ENCODE results near the gene TXLNB.
A peak's percentile ranks its signal among the peaks of the same experiment; 100 is the strongest.
"Not testable (repeated sequence)": the region's sequence is repeated elsewhere in the genome, so short reads cannot be mapped to it uniquely, and the experiment has no call there.

Gene TXLNB

DNA sequence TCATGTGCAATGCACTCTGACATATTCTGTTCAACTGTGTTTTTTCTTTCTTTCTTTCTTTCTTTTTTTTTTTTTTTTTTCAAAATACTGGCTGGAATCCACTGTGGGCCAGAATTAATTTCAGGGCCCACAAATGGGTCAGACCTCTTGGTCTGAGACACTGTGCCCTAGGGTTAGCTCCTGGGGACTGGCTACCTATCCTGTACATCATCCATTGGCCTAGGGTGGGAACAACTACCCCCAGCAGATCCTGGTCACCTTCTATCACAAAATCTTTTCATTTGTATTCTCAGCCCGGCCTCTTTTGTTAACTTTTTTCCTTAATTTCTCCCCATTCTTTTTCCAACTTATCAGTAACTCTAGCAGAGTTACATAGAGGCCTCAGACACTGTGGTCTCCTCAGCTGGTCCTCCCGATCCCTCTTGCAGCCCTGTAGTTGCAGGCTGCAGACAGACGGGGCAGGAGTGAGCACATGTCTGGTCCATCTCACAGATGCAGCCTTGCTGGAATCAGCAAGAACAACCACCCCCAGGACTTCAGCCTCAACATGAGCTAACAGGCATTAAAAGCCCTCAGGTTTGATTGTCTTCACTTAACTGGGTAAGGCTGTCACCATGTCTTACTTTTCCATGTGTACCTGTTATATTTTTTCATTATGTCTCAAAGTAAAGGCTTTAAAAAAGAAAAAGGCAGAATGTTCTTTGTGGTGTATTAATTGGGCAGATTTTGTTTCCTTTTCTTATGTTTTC is 41.3 kb downstream of the TXLNB start:
- peak overlapping the region; percentile 96 for H3K27ac Mint-ChIP-seq
- no peaks in the 10 kb centered on the region for H3K27me3 Mint-ChIP-seq
- H3K36me3 Mint-ChIP-seq, result peaks cover 7% of the 10 kb centered on the region
- CTCF ChIA-PET, result interaction anchor here (0.6 to 2.3 kb wide), 20 partner anchors 9 to 435 kb away, joined by 3 to 23 read pairs (median 3); partner anchors contain the start of gene TXLNB
- peaks cover 51% of the 10 kb centered on the region for H3K4me1 Mint-ChIP-seq
- DNase-seq, result peak; percentile 72
- H3K4me3 Mint-ChIP-seq, result peak overlapping the region; percentile 52
- H3K9me3 Mint-ChIP-seq, result peaks cover 3% of the 10 kb centered on the region

DNA sequence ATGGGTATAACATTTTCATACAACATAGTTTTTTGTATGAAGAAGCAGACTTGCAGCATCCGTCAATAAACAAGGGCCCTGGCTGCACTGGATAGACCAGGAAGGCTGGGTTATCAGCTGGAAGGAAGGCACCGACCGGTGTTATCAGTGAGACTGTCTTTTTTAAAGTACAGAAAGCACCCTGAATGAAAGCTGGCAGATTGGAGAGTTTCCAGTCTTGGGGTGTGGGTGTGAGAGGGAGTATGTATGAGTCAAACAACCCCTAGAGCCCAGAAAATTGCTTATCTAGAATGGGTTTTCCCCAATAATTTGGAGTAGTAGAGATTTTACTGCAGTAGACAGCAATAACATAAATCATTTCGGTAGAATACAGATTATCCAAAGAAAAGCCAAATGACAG is 42.4 kb downstream of the TXLNB start:
- Mint-ChIP-seq H3K4me1 (peaks cover 58% of the 10 kb centered on the region), H3K36me3 (peaks cover 7% of the 10 kb centered on the region), H3K9me3 (peaks cover 3% of the 10 kb centered on the region), H3K4me3 (no peak overlapping the region), H3K27ac (peak overlapping the region; percentile 96), H3K27me3 (no peaks in the 10 kb centered on the region)
- DNase-seq, result no peak
- CTCF ChIA-PET, result interaction anchor here (0.6 to 2.3 kb wide), 8 partner anchors 10 to 121 kb away, joined by 3 to 23 read pairs (median 8); partner anchors contain the start of gene TXLNB

DNA sequence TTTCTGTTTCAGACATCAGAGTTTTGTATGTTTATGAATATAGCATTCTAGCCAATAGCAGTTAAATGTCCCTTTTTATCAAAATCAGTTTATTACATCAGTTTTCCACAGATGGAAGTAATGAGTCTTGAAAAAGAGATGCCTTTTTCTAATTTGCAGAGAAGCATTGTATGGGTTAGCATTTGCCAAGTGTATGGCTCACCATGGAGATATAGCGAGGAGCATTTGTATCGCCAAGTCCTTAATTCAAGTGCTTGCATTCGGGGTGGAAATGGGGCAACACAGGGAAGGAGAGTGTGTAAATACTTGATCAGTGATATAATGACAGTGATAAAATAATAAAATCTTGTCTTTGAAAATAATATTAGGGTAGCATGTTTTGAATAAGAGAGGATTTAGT is 42.9 kb downstream of the TXLNB start:
- CTCF ChIA-PET, result interaction anchor here (1.3 to 2.3 kb wide), 3 partner anchors 43 to 121 kb away, joined by 3 to 23 read pairs (median 4); partner anchors contain the start of gene TXLNB
- H3K9me3 Mint-ChIP-seq, result peaks cover 3% of the 10 kb centered on the region
- no peak for DNase-seq
- peak overlapping the region; percentile 96 for H3K27ac Mint-ChIP-seq
- H3K4me3 Mint-ChIP-seq, result no peak overlapping the region
- H3K27me3 Mint-ChIP-seq, result no peaks in the 10 kb centered on the region
- peaks cover 7% of the 10 kb centered on the region for H3K36me3 Mint-ChIP-seq
- H3K4me1 Mint-ChIP-seq, result peaks cover 59% of the 10 kb centered on the region

DNA sequence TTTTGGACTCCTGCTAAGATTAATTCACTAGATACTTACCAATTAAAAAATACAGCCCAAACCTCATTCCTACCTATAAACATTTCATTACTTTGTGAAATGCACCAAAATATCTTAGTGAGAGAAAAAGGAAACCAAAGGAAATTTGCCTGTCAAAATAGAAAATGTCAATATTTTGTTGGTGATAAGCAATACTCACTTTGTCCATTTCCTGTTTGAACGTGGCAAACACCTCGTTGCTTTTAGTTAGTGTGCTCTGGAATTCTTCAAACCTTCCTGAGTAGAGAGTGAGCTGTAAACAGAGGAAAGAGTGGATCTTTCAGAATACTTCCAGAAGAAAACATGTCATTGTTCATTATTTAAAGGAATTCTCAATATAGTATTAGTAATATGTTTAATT is 44.2 kb downstream of the TXLNB start:
- DNase-seq, result no peak
- peaks cover 56% of the 10 kb centered on the region for H3K4me1 Mint-ChIP-seq
- CTCF ChIA-PET, result no interaction called here
- peaks cover 3% of the 10 kb centered on the region for H3K9me3 Mint-ChIP-seq
- peaks cover 6% of the 10 kb centered on the region for H3K27me3 Mint-ChIP-seq
- H3K36me3 Mint-ChIP-seq, result peaks cover 7% of the 10 kb centered on the region
- peak overlapping the region; percentile 69 for H3K27ac Mint-ChIP-seq
- no peak overlapping the region for H3K4me3 Mint-ChIP-seq

DNA sequence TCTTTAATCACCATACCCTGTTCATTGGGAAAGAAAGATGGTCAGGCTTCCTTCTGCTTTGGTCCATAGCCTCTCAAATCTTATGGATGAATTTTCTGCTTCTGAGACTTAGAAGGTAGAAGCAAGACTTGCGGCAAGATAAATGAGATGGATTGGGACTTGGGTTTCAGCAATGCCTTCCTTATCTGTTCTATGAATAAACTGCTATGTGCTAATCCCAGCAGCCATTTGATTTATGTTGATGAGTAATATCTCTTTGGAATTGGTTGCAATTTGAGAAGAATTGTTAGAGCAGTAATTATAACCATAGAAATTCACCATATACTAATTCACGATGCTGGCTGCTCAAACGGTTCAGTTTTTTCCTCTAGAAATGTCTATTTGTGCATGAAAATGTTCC is 48.3 kb downstream of the TXLNB start:
- H3K27me3 Mint-ChIP-seq, result peaks cover 8% of the 10 kb centered on the region
- H3K4me3 Mint-ChIP-seq, result no peak overlapping the region
- H3K9me3 Mint-ChIP-seq, result peaks cover 1% of the 10 kb centered on the region
- CTCF ChIA-PET, result interaction anchor here (1.6 kb wide), 1 partner anchor 121 kb away, joined by 3 read pairs; no protein-coding TSS in a partner anchor
- H3K36me3 Mint-ChIP-seq, result peaks cover 3% of the 10 kb centered on the region
- no peak for DNase-seq
- peaks cover 16% of the 10 kb centered on the region for H3K4me1 Mint-ChIP-seq
- no peak overlapping the region for H3K27ac Mint-ChIP-seq

DNA sequence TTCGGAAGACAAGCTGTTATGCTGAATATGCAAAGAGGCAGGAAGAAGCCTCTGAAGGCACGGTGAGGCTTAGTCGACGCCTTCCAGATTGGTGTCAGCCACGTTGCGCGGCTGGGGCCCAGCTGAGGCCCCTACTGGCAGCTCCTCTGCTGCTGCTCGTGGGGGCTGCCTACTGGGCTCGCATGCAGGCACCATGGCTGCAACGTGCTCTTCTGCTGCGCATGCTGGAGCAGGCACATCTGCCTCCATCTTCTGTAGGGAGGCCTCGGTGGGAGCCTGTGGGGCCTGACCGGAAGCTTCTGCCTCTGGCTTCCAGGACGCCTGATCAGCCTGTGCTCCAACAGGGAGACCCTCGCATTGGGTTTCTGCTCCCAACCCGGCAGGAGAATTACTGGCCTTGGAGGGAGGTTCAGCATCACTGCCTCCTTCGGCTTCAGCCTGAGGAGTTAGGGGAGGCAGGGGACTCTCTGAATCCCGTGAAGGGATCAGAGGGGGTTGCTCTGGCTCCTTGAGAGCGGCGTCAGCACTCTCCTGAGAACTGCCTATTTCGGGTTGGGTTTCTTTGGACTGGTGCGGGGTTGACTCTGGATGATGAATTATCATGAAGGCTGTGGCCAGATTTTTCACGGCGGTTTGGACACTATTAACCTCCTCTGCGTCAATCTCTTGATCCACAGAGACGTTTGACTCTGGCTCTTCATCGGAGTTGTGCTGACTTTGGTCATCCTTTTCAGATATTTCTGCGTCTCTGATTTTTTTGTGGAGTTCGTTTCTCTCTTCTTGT is 49.1 kb downstream of the TXLNB start:
- DNase-seq, result no peak
- Mint-ChIP-seq H3K36me3 (peaks cover 3% of the 10 kb centered on the region), H3K27ac (no peak overlapping the region), H3K4me1 (peaks cover 11% of the 10 kb centered on the region), H3K4me3 (no peak overlapping the region), H3K9me3 (no peaks in the 10 kb centered on the region), H3K27me3 (peaks cover 8% of the 10 kb centered on the region)
- CTCF ChIA-PET, result interaction anchor here (0.9 to 1.0 kb wide), 2 partner anchors 13 to 128 kb away, joined by 3 to 4 read pairs; no protein-coding TSS in a partner anchor

DNA sequence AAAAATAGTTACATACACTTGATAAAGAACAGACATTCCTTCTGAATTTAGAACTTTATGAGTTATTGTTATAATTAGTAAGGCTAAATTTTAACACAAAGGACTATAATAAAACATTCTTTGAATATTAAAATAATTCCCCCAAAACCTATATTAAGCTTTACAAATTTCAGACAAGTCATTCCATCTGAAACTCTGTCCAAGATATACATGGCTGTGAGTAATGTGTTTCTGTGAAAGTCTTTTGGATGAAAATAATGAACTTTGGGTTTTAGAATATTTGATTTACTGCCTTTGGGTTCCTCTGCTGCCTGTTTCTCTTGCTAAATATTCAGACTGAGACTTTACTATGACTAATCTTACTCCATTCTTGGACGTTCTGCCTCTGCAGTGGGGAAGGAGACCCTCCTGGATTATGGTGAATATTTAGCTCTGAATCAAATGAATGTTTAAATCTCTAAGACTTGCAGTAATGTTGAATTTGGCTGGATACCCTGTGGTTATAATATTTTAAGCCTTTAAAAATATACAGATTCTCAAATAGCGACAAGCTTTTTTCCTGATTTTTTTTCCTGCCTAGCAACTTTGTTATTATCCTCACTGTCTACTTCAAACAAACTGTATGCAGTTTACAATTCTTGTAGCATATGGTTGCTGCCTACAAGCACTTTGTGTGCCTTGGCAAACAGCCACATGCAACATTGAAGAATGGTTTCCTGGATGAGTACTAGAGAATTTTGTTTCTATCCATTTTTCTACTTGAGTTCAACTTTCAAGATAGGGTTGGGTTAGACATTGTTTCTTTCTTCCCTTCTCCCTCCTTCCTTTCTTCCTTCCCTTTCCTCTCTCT is 51.4 kb downstream of the TXLNB start:
- CTCF ChIA-PET, result interaction anchor here (1.0 to 1.7 kb wide), 4 partner anchors 8 to 125 kb away, joined by 3 to 6 read pairs (median 4); no protein-coding TSS in a partner anchor
- Mint-ChIP-seq H3K27ac (no peak overlapping the region), H3K4me1 (peaks cover 8% of the 10 kb centered on the region), H3K4me3 (no peak overlapping the region), H3K27me3 (peaks cover 8% of the 10 kb centered on the region), H3K36me3 (no peaks in the 10 kb centered on the region), H3K9me3 (no peaks in the 10 kb centered on the region)
- no peak for DNase-seq

DNA sequence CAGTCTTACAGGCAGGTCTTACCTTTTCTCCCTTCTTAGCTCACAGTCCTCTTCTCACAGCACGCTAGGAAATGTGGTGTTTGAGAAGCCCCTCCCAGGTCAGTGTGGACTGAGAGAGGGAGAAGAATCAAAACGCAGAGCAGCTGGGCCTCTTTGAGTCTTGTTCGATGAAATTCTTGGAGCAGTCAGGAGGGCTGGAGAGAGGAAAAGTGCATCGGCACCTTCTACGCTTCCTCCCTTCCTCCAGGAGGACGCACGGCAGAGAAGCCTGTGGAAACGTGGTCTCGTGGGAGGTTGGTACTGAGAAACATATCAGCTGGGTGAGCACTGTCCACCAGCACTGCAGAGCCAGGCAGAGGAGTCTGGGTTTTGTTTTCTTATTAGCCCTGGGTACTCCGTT is 52.7 kb downstream of the TXLNB start:
- Mint-ChIP-seq H3K27me3 (peaks cover 8% of the 10 kb centered on the region), H3K4me1 (no peaks in the 10 kb centered on the region), H3K27ac (no peak overlapping the region), H3K36me3 (peaks cover under 1% of the 10 kb centered on the region), H3K4me3 (no peak overlapping the region), H3K9me3 (peaks cover 3% of the 10 kb centered on the region)
- no peak for DNase-seq
- CTCF ChIA-PET, result interaction anchor here (0.8 kb wide), 1 partner anchor 13 kb away, joined by 3 read pairs; no protein-coding TSS in a partner anchor

DNA sequence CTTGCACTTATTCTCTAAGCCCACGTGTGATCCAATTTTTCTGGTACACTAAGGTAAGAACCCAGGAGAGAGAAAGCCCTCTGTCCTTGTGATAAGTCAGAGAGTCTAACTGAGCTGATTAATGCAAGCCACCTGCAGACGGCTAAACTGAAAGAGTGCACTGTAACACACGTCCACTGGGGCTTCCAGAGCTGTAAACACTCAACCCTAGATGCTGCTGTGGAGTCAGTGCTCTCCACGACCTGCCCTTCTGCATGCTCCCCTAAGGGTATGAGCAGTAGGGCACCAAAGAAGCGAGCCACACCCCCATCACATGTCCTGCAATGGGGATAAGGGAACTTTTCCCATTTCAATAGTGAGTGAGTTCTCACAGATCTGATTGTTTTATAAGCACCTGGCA is 55.7 kb downstream of the TXLNB start:
- Mint-ChIP-seq H3K27me3 (no peaks in the 10 kb centered on the region), H3K4me1 (no peaks in the 10 kb centered on the region), H3K4me3 (no peak overlapping the region), H3K27ac (no peak overlapping the region), H3K9me3 (peaks cover 10% of the 10 kb centered on the region), H3K36me3 (peaks cover 6% of the 10 kb centered on the region)
- DNase-seq, result no peak
- CTCF ChIA-PET, result interaction anchor here (1.3 to 2.3 kb wide), 3 partner anchors 14 to 129 kb away, joined by 3 to 8 read pairs (median 8); no protein-coding TSS in a partner anchor

DNA sequence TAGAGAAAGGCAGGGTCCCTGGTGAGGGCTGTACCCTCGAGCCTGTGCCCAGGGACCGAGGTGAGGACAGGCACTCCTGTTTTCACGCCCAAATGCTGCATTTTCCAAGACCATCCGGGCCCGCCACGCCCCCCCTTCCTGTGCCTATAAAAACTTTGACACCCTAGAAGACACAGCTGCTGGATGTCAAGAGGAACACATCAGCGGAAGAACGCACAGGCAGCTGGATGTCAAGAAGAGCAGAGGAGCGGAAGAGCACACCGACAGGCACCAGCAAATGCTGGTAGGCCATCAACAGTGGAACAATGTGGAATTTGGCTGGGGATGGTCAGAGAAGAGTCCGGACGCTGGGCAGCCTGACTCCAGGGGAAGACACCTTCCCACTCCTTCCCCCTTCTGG is 56.1 kb downstream of the TXLNB start:
- CTCF ChIA-PET, result interaction anchor here (1.3 to 2.3 kb wide), 2 partner anchors 15 to 129 kb away, joined by 3 to 8 read pairs; no protein-coding TSS in a partner anchor
- peaks cover 10% of the 10 kb centered on the region for H3K9me3 Mint-ChIP-seq
- no peak overlapping the region for H3K27ac Mint-ChIP-seq
- H3K27me3 Mint-ChIP-seq, result no peaks in the 10 kb centered on the region
- DNase-seq, result no peak
- H3K4me1 Mint-ChIP-seq, result no peaks in the 10 kb centered on the region
- H3K36me3 Mint-ChIP-seq, result peaks cover 6% of the 10 kb centered on the region
- no peak overlapping the region for H3K4me3 Mint-ChIP-seq

DNA sequence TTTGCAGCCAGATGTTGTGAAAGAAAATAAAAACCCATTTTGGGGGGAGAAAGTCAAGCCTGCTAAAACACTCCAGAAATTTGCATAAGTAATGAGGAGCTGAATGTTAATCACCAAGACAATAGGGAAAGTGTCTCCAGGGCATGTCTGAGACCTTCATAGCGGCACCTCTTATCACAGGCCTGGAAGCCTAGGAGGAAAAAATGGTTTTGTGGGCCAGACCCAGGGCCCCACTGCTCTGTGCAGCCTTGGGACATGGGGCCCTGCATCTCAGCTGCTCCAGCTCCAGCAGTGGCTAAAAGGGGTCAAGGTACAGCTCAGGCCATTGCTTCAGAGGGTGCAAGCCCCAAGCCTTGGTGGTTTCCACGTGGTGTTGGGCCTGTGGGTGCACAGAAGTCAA is 57.6 kb downstream of the TXLNB start:
- CTCF ChIA-PET, H3K4me3 Mint-ChIP-seq, DNase-seq, H3K4me1 Mint-ChIP-seq, H3K27ac Mint-ChIP-seq, H3K36me3 Mint-ChIP-seq, H3K27me3 Mint-ChIP-seq: not testable (repeated sequence)
- peaks cover 10% of the 10 kb centered on the region for H3K9me3 Mint-ChIP-seq

DNA sequence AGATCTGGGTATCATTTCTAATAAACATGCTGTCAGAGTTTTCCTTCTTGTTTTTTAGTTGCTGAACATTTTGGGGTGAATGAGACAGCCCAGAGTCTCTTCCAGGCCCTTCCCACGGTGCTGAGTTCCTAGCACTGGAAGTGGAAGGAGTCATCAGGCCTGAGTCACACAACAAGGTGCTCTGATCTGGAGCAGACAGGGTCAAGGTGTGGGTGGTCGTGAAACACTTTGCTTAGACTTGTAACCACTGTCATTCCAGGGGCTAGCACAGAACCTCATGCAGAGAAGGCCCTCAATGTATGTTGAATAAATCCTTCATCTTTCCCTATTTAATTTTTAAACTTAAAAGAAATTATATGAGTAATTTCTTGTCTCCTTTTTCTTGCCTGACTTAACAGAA is 60.6 kb downstream of the TXLNB start:
- Mint-ChIP-seq H3K27me3 (no peaks in the 10 kb centered on the region), H3K4me3 (no peak overlapping the region), H3K9me3 (peaks cover 10% of the 10 kb centered on the region), H3K4me1 (no peaks in the 10 kb centered on the region), H3K36me3 (peaks cover 6% of the 10 kb centered on the region), H3K27ac (no peak overlapping the region)
- CTCF ChIA-PET, result interaction anchor here (1.6 to 3.1 kb wide), 6 partner anchors 12 to 138 kb away, joined by 4 to 28 read pairs (median 8); no protein-coding TSS in a partner anchor
- DNase-seq, result no peak

DNA sequence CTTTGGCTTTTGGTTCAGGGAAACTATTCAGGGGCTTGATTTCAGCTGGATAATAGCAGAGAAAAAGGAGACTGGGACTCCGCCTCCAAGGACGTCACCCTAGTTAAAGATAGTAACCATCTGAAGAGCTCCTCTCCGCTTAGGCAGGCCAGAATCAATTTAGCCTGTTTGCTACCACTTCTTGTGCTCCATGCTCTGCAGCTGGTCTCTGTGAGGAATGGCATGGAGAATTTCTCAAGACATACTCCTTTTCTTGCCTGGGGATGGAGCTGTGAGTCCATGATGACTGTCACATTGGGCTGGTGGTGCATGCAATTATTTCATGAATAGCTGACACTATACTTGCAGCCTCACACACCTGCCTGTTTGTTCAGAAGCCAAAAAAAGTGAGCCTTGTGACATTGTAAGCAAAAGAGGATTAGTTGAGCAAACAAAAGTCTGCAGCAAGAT is 61.4 kb downstream of the TXLNB start:
- H3K4me1 Mint-ChIP-seq, result no peaks in the 10 kb centered on the region
- CTCF ChIA-PET, result interaction anchor here (1.2 to 3.1 kb wide), 8 partner anchors 10 to 139 kb away, joined by 4 to 28 read pairs (median 6); no protein-coding TSS in a partner anchor
- H3K36me3 Mint-ChIP-seq, result peaks cover 6% of the 10 kb centered on the region
- DNase-seq, result no peak
- no peaks in the 10 kb centered on the region for H3K27me3 Mint-ChIP-seq
- H3K9me3 Mint-ChIP-seq, result peaks cover 10% of the 10 kb centered on the region
- no peak overlapping the region for H3K4me3 Mint-ChIP-seq
- H3K27ac Mint-ChIP-seq, result no peak overlapping the region

All from activated naive CD4-positive, alpha-beta T cell treated with anti-CD3 and anti-CD28 coated beads, Interleukin-2, amount 10 ng/mL, durations not matched to agents 7 days and 5 days (primary cell).